Neuronal stem cell (in vitro differentiated cells): ENCODE measurements around the gene MAGI1.

Experiments
- DNase-seq: peaks from one replicate; pipeline ENCODE4 v3.0.0-alpha.2; 2013; ENCODE audit warnings: low spot score
- H2AFZ ChIP-seq: one replicate; pipeline ENCODE4 v1.6.1; 2013; ENCODE audit warnings: mild to moderate bottlenecking, low read length, inconsistent platforms
- H2AK5ac ChIP-seq: 2 replicates; pipeline ENCODE4 v1.6.1; 2013; ENCODE audit warnings: low read depth, mild to moderate bottlenecking, inconsistent platforms, low read length, moderate library complexity, mixed read lengths
- H2BK120ac ChIP-seq: 2 replicates; pipeline ENCODE4 v1.6.1; 2013; ENCODE audit warnings: low read depth, mild to moderate bottlenecking, inconsistent platforms, low read length, moderate library complexity, mixed read lengths
- H2BK12ac ChIP-seq: one replicate; pipeline ENCODE4 v1.6.1; 2013; ENCODE audit warnings: low read length, inconsistent platforms
- H2BK15ac ChIP-seq: 2 replicates; pipeline ENCODE4 v1.6.1; 2013; ENCODE audit warnings: mild to moderate bottlenecking, low read length, inconsistent platforms, mixed read lengths
- H2BK5ac ChIP-seq: one replicate; pipeline ENCODE4 v1.6.1; 2013; ENCODE audit warnings: inconsistent platforms, mild to moderate bottlenecking, low read length, moderate library complexity
- H3K14ac ChIP-seq: one replicate; pipeline ENCODE4 v1.6.1; 2013; ENCODE audit warnings: low read length, inconsistent platforms
- H3K18ac ChIP-seq: 2 replicates; pipeline ENCODE4 v1.6.1; 2013; ENCODE audit warnings: low read length, inconsistent platforms
- H3K23ac ChIP-seq: 2 replicates; pipeline ENCODE4 v1.6.1; 2013; ENCODE audit warnings: low read depth, mild to moderate bottlenecking, mixed read lengths, low read length, inconsistent platforms; ENCODE audit not compliant: poor library complexity
- H3K27ac ChIP-seq: replicated peaks from 3 replicates; pipeline ENCODE4 v1.5.1; 2013; ENCODE audit warnings: low read length, inconsistent platforms
- H3K27me3 ChIP-seq, 3 experiments: 2 replicates each; pipeline ENCODE4 v1.6.1; 2013; ENCODE audit warnings: low read length in 3 of 3, mild to moderate bottlenecking in 2 of 3, inconsistent platforms in 1 of 3, low read depth in 1 of 3, mixed read lengths in 1 of 3, moderate library complexity in 1 of 3; ENCODE audit not compliant: control insufficient read depth in 3 of 3, insufficient read depth in 3 of 3
- H3K36me3 ChIP-seq, 2 donors: replicated peaks in 1 of 2; 2 replicates each; pipeline ENCODE4 v1.6.1; 2013; ENCODE audit warnings: low read length in 2 of 2; ENCODE audit not compliant: control insufficient read depth in 2 of 2, insufficient read depth in 2 of 2
- H3K4ac ChIP-seq: 2 replicates; pipeline ENCODE4 v1.6.1; 2013; ENCODE audit warnings: inconsistent platforms, mild to moderate bottlenecking, low read length, moderate library complexity
- H3K4me1 ChIP-seq, 2 donors: 1 replicate in 1 of 2; 2 replicates in 1 of 2; pipeline ENCODE4 v1.6.1; 2013; ENCODE audit warnings: low read length in 2 of 2, low read depth in 1 of 2; ENCODE audit not compliant: control insufficient read depth in 2 of 2, insufficient read depth in 1 of 2
- H3K4me2 ChIP-seq: one replicate; pipeline ENCODE4 v1.6.1; 2013; ENCODE audit warnings: mild to moderate bottlenecking, low read length, inconsistent platforms; ENCODE audit not compliant: insufficient read depth, poor library complexity, severe bottlenecking
- H3K4me3 ChIP-seq, 2 donors: 2 replicates each; pipeline ENCODE4 v1.5.1; 2013; ENCODE audit warnings: low read length in 2 of 2, mild to moderate bottlenecking in 2 of 2, inconsistent platforms in 1 of 2, moderate library complexity in 1 of 2
- H3K79me1 ChIP-seq: one replicate; pipeline ENCODE4 v1.6.1; 2013; ENCODE audit warnings: low read depth, mild to moderate bottlenecking, inconsistent platforms, low read length, moderate library complexity
- H3K9ac ChIP-seq: one replicate; pipeline ENCODE4 v1.6.1; 2013; ENCODE audit warnings: mild to moderate bottlenecking, low read depth, low read length, inconsistent platforms; ENCODE audit not compliant: poor library complexity
- H3K9me3 ChIP-seq, 2 donors: replicated peaks in 1 of 2; 2 replicates each; pipeline versions ENCODE3 to v1.6.1; 2013; ENCODE audit warnings: low read length in 2 of 2, mild to moderate bottlenecking in 2 of 2, inconsistent platforms in 1 of 2, low read depth in 1 of 2, mixed read lengths in 1 of 2, moderate library complexity in 1 of 2; ENCODE audit not compliant: control insufficient read depth in 2 of 2, insufficient read depth in 1 of 2
- H4K8ac ChIP-seq: one replicate; pipeline ENCODE4 v1.6.1; 2013; ENCODE audit warnings: low read depth, mild to moderate bottlenecking, inconsistent platforms, low read length, moderate library complexity
- H4K91ac ChIP-seq: one replicate; pipeline ENCODE4 v1.6.1; 2013; ENCODE audit warnings: low read length, low read depth, mild to moderate bottlenecking, inconsistent platforms; ENCODE audit not compliant: poor library complexity
- WGBS, 2 donors: extraction: QIAGEN DNeasy Blood & Tissue Kit; methylation state at CpG; one replicate each; pipeline ENCODE4 v1.1.7; 2013; ENCODE audit warnings: missing lambda C conversion rate in 2 of 2, mixed read lengths in 1 of 2; ENCODE audit not compliant: insufficient read length in 2 of 2, insufficient replicate concordance in 1 of 2; ENCODE audit errors: extremely low coverage in 2 of 2; 5-methylcytosine and 5-hydroxymethylcytosine counted together

Gene MAGI1

GRCh38 chr3:65352951-65353350 lies 685.8 kb downstream of the MAGI1 start:
- no peak overlapping the region for H3K4ac ChIP-seq
- no peak for DNase-seq
- no CpG with 5 or more reads among the region's 2 CpGs for WGBS, 2 donors
- H3K9ac ChIP-seq, result no peak overlapping the region
- H2BK120ac ChIP-seq, result no peak overlapping the region
- H2BK5ac ChIP-seq, result no peak overlapping the region
- H3K27ac ChIP-seq, result no peak overlapping the region
- peaks cover 0 to 24% of the 10 kb centered on the region in 2 donors for H3K36me3 ChIP-seq
- no peaks in the 10 kb centered on the region for H3K27me3 ChIP-seq
- H3K4me1 ChIP-seq, result peaks cover 2 to 7% of the 10 kb centered on the region in 2 donors
- no peak overlapping the region for H2BK12ac ChIP-seq
- no peak overlapping the region for H2AFZ ChIP-seq
- H4K91ac ChIP-seq, result no peak overlapping the region
- no peaks in the 10 kb centered on the region for H3K79me1 ChIP-seq
- H3K9me3 ChIP-seq, result no peaks in the 10 kb centered on the region
- no peak overlapping the region for H3K23ac ChIP-seq
- no peak overlapping the region for H2BK15ac ChIP-seq
- no peak overlapping the region for H3K18ac ChIP-seq
- no peak overlapping the region for H3K14ac ChIP-seq
- no peak overlapping the region for H2AK5ac ChIP-seq
- no peak overlapping the region for H3K4me3 ChIP-seq
- no peak overlapping the region for H4K8ac ChIP-seq
- no peak overlapping the region for H3K4me2 ChIP-seq

- no peak overlapping the region for H3K27ac ChIP-seq
- no peak overlapping the region for H2AK5ac ChIP-seq
- H3K4me3 ChIP-seq, result no peak overlapping the region
- H2BK120ac ChIP-seq, result no peak overlapping the region
- no peak overlapping the region for H3K4me2 ChIP-seq
- no CpG with 5 or more reads among the region's 4 CpGs for WGBS, 2 donors
- no peaks in the 10 kb centered on the region for H3K9me3 ChIP-seq
- no peak overlapping the region for H2BK15ac ChIP-seq
- no peak overlapping the region for H2BK5ac ChIP-seq
- H3K18ac ChIP-seq, result no peak overlapping the region
- H3K9ac ChIP-seq, result no peak overlapping the region
- no peak overlapping the region for H3K23ac ChIP-seq
- no peak for DNase-seq
- H3K27me3 ChIP-seq, result no peaks in the 10 kb centered on the region
- peaks cover 2 to 7% of the 10 kb centered on the region in 2 donors for H3K4me1 ChIP-seq
- H2BK12ac ChIP-seq, result no peak overlapping the region
- peaks cover 0 to 18% of the 10 kb centered on the region in 2 donors for H3K36me3 ChIP-seq
- H3K14ac ChIP-seq, result no peak overlapping the region
- no peak overlapping the region for H4K91ac ChIP-seq
- no peak overlapping the region for H2AFZ ChIP-seq
- H4K8ac ChIP-seq, result no peak overlapping the region
- no peak overlapping the region for H3K4ac ChIP-seq
- H3K79me1 ChIP-seq, result no peaks in the 10 kb centered on the region
These were observed 687.0 kb downstream of the MAGI1 start for GRCh38 chr3:65351753-65352152.

GRCh38 chr3:65350801-65351476 lies 687.8 kb downstream of the MAGI1 start:
- no peak overlapping the region for H2AFZ ChIP-seq
- H4K91ac ChIP-seq, result no peak overlapping the region
- peaks cover 0 to 10% of the 10 kb centered on the region in 2 donors for H3K36me3 ChIP-seq
- H3K79me1 ChIP-seq, result no peaks in the 10 kb centered on the region
- H3K4ac ChIP-seq, result no peak overlapping the region
- peaks cover 2 to 9% of the 10 kb centered on the region in 2 donors for H3K4me1 ChIP-seq
- no peak overlapping the region for H3K23ac ChIP-seq
- no peak overlapping the region for H4K8ac ChIP-seq
- no peak overlapping the region for H2BK120ac ChIP-seq
- no peak overlapping the region for H2BK5ac ChIP-seq
- DNase-seq, result no peak
- no peak overlapping the region for H2BK15ac ChIP-seq
- no peak overlapping the region for H3K18ac ChIP-seq
- H3K9ac ChIP-seq, result no peak overlapping the region
- H2AK5ac ChIP-seq, result no peak overlapping the region
- no peak overlapping the region for H3K4me3 ChIP-seq
- no peak overlapping the region for H3K4me2 ChIP-seq
- H3K27ac ChIP-seq, result no peak overlapping the region
- WGBS, 2 donors, result no CpG with 5 or more reads among the region's 5 CpGs
- no peak overlapping the region for H3K14ac ChIP-seq
- no peak overlapping the region for H2BK12ac ChIP-seq
- H3K27me3 ChIP-seq, result no peaks in the 10 kb centered on the region
- H3K9me3 ChIP-seq, result no peaks in the 10 kb centered on the region

GRCh38 chr3:65348398-65348995 lies 690.2 kb downstream of the MAGI1 start:
- no peaks in the 10 kb centered on the region for H3K79me1 ChIP-seq
- no peak overlapping the region for H4K8ac ChIP-seq
- no peak overlapping the region for H3K9ac ChIP-seq
- H2BK120ac ChIP-seq, result no peak overlapping the region
- no peak overlapping the region for H3K4me3 ChIP-seq
- H2BK5ac ChIP-seq, result no peak overlapping the region
- H3K14ac ChIP-seq, result no peak overlapping the region
- H2BK12ac ChIP-seq, result no peak overlapping the region
- H3K9me3 ChIP-seq, result no peaks in the 10 kb centered on the region
- H3K4me1 ChIP-seq, result peaks cover 4 to 9% of the 10 kb centered on the region in 2 donors
- no peak overlapping the region for H3K23ac ChIP-seq
- no peak overlapping the region for H2AK5ac ChIP-seq
- DNase-seq, result no peak
- no peak overlapping the region for H3K27ac ChIP-seq
- no peak overlapping the region for H2BK15ac ChIP-seq
- no peak overlapping the region for H4K91ac ChIP-seq
- no CpG with 5 or more reads among the region's 8 CpGs for WGBS, 2 donors
- H3K36me3 ChIP-seq, result no peaks in the 10 kb centered on the region
- H3K4ac ChIP-seq, result no peak overlapping the region
- no peaks in the 10 kb centered on the region for H3K27me3 ChIP-seq
- no peak overlapping the region for H3K18ac ChIP-seq
- no peak overlapping the region for H2AFZ ChIP-seq
- H3K4me2 ChIP-seq, result no peak overlapping the region
